ENCODE results near the gene ADGRL3.

Gene ADGRL3

DNA sequence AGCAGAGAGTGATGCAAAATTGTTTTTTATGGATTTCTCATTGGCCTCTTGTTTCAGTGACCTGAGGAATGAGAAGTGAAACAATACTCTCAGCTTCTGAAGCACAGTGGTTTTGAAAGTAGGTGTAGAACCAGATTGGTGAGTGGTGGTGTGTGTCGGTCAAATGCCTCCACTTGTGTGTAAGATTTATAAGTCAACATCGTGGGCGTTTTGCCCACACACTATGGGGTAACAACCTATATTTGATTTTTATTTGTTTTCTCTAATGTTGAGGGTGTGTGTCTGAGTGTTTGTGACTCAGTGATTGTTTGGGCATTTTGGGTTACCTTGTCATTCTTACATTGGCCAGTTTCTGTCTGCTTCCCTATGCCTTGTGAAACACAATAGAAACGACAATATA lies 23.3 kb downstream of the ADGRL3 start:
- Histone ChIP-seq H3K4me2 (ENCODE audit: insufficient read depth, low read length) (no peak overlapping the region), H3K9ac (ENCODE audit: low read depth, low read length) (no peak overlapping the region), H3K36me3 (ENCODE audit: insufficient read depth, low read length) (no peaks in the 10 kb centered on the region), H2AFZ (ENCODE audit: low read depth, low read length) (no peak overlapping the region), H3K4me3 (ENCODE audit: low read depth in 1 of 2, low read length in 2 of 2) (no peak overlapping the region), H3K27me3 (ENCODE audit: insufficient read depth, low read length, poor library complexity) (no peaks in the 10 kb centered on the region), H4K20me1 (ENCODE audit: insufficient read depth, low read length) (no peaks in the 10 kb centered on the region), H3K27ac (ENCODE audit: low read length) (no peak overlapping the region), H3K4me1 (ENCODE audit: insufficient read depth, low read length) (no peaks in the 10 kb centered on the region), H3K9me3 (ENCODE audit: insufficient read depth, low read length, severe bottlenecking) (no peaks in the 10 kb centered on the region), H3K79me2 (ENCODE audit: insufficient read depth, low read length) (no peaks in the 10 kb centered on the region)
- DNase-seq = no peak
- TF ChIP-seq, protein P1, sequence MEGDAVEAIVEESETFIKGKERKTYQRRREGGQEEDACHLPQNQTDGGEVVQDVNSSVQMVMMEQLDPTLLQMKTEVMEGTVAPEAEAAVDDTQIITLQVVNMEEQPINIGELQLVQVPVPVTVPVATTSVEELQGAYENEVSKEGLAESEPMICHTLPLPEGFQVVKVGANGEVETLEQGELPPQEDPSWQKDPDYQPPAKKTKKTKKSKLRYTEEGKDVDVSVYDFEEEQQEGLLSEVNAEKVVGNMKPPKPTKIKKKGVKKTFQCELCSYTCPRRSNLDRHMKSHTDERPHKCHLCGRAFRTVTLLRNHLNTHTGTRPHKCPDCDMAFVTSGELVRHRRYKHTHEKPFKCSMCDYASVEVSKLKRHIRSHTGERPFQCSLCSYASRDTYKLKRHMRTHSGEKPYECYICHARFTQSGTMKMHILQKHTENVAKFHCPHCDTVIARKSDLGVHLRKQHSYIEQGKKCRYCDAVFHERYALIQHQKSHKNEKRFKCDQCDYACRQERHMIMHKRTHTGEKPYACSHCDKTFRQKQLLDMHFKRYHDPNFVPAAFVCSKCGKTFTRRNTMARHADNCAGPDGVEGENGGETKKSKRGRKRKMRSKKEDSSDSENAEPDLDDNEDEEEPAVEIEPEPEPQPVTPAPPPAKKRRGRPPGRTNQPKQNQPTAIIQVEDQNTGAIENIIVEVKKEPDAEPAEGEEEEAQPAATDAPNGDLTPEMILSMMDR (IDR thresholded peaks at IDR 0.05; ENCODE audit: borderline replicate concordance, extremely low read depth, low read length, poor library complexity, severe bottlenecking) = no peak
- TF ChIP-seq EZH2 (IDR thresholded peaks at IDR 0.05; ENCODE audit: borderline replicate concordance, low read depth, low read length, severe bottlenecking) = no peak
- ATAC-seq (ENCODE audit: insufficient read depth, low read depth) = no peak

DNA sequence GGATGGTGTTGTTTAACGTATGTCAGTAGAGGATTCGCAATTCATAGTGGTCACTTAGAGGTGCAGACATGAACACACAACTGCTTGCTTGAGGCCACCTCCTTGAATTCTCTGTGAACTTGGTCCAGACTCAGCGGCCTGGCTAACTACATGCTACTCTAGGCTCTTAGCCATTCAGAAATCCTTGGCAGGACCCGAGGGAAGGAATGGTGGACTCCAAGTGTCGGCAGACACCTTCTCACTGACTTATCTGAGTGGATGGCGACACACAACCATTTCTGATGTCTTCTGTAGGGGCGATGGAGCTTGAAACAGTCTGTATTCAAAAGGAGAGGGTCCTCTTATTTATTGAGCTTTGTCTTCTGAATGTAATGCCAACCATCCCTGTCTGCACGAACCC lies 24.4 kb downstream of the ADGRL3 start:
- no peaks in the 10 kb centered on the region for H4K20me1 ChIP-seq (ENCODE audit: insufficient read depth, low read length)
- H3K27me3 ChIP-seq (ENCODE audit: insufficient read depth, low read length, poor library complexity) = no peaks in the 10 kb centered on the region
- no peak overlapping the region for H3K27ac ChIP-seq (ENCODE audit: low read length)
- ATAC-seq (ENCODE audit: insufficient read depth, low read depth) (no peak), DNase-seq (no peak)
- no peak overlapping the region for H3K4me2 ChIP-seq (ENCODE audit: insufficient read depth, low read length)
- no peaks in the 10 kb centered on the region for H3K79me2 ChIP-seq (ENCODE audit: insufficient read depth, low read length)
- TF ChIP-seq, protein P1 (IDR thresholded peaks at IDR 0.05; ENCODE audit: borderline replicate concordance, extremely low read depth, low read length, poor library complexity, severe bottlenecking) = no peak
- TF ChIP-seq EZH2 (IDR thresholded peaks at IDR 0.05; ENCODE audit: borderline replicate concordance, low read depth, low read length, severe bottlenecking) = no peak
- no peaks in the 10 kb centered on the region for H3K36me3 ChIP-seq (ENCODE audit: insufficient read depth, low read length)
- no peak overlapping the region for H3K4me3 ChIP-seq (ENCODE audit: low read depth in 1 of 2, low read length in 2 of 2)
- no peak overlapping the region for H2AFZ ChIP-seq (ENCODE audit: low read depth, low read length)
- no peaks in the 10 kb centered on the region for H3K4me1 ChIP-seq (ENCODE audit: insufficient read depth, low read length)
- no peak overlapping the region for H3K9ac ChIP-seq (ENCODE audit: low read depth, low read length)
- no peaks in the 10 kb centered on the region for H3K9me3 ChIP-seq (ENCODE audit: insufficient read depth, low read length, severe bottlenecking)

DNA sequence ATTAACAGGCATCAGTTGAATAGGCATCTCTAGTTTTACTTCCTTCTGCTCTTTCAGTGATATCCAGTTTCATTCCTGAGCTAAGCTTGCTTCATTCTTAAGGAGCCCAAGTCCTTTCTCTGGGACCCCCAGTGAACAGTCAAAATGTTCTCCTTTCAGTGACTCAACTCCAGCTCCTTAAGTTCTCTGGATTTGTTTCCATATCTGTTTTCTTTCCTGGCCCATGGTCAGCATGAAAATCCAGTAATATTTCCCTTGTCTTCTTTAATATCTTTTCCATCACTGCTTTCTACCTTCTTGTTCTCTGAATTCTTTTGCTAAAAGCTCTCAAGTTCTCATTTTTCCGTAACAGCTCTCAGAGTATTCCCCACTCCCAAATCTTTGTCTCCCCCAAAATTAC lies 25.5 kb downstream of the ADGRL3 start:
- H3K4me3 ChIP-seq (ENCODE audit: low read depth in 1 of 2, low read length in 2 of 2) = no peak overlapping the region
- no peaks in the 10 kb centered on the region for H3K9me3 ChIP-seq (ENCODE audit: insufficient read depth, low read length, severe bottlenecking)
- TF ChIP-seq EZH2 (IDR thresholded peaks at IDR 0.05; ENCODE audit: borderline replicate concordance, low read depth, low read length, severe bottlenecking) = no peak
- TF ChIP-seq, protein P1 (IDR thresholded peaks at IDR 0.05; ENCODE audit: borderline replicate concordance, extremely low read depth, low read length, poor library complexity, severe bottlenecking) = no peak
- DNase-seq (no peak), ATAC-seq (ENCODE audit: insufficient read depth, low read depth) (no peak)
- H3K9ac ChIP-seq (ENCODE audit: low read depth, low read length) = no peak overlapping the region
- H3K4me1 ChIP-seq (ENCODE audit: insufficient read depth, low read length) = no peaks in the 10 kb centered on the region
- no peaks in the 10 kb centered on the region for H3K27me3 ChIP-seq (ENCODE audit: insufficient read depth, low read length, poor library complexity)
- no peak overlapping the region for H3K27ac ChIP-seq (ENCODE audit: low read length)
- no peaks in the 10 kb centered on the region for H3K36me3 ChIP-seq (ENCODE audit: insufficient read depth, low read length)
- H4K20me1 ChIP-seq (ENCODE audit: insufficient read depth, low read length) = no peaks in the 10 kb centered on the region
- no peak overlapping the region for H3K4me2 ChIP-seq (ENCODE audit: insufficient read depth, low read length)
- no peak overlapping the region for H2AFZ ChIP-seq (ENCODE audit: low read depth, low read length)
- H3K79me2 ChIP-seq (ENCODE audit: insufficient read depth, low read length) = no peaks in the 10 kb centered on the region

DNA sequence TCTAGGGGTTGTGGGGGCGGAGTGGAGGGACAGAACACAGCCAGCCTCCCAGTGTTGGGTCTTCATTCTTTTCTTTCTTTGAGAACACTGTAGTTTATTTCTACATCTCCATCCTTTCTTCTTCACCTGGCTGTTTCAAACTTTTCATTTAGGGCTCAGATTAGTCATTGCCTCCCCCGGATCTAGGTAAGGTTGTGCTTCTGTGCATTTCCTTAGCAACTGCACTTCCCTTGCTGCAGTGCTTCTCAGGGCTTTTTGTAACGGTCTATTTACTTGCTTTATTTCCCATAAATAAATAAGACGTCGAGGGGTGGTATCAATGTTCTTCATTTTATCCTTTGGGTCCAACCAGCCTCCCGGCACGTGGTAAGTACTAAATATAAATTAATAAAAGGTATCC lies 31.3 kb downstream of the ADGRL3 start:
- DNase-seq (no peak), ATAC-seq (ENCODE audit: insufficient read depth, low read depth) (no peak)
- no peak for TF ChIP-seq EZH2 (IDR thresholded peaks at IDR 0.05; ENCODE audit: borderline replicate concordance, low read depth, low read length, severe bottlenecking)

More for the DNA sequence above, 31.3 kb downstream of the ADGRL3 start:
- Histone ChIP-seq H3K4me2 (ENCODE audit: insufficient read depth, low read length) (no peak overlapping the region), H3K9ac (ENCODE audit: low read depth, low read length) (no peak overlapping the region), H3K27me3 (ENCODE audit: insufficient read depth, low read length, poor library complexity) (no peaks in the 10 kb centered on the region), H3K4me1 (ENCODE audit: insufficient read depth, low read length) (no peaks in the 10 kb centered on the region), H4K20me1 (ENCODE audit: insufficient read depth, low read length) (no peaks in the 10 kb centered on the region), H2AFZ (ENCODE audit: low read depth, low read length) (no peak overlapping the region), H3K27ac (ENCODE audit: low read length) (no peak overlapping the region), H3K9me3 (ENCODE audit: insufficient read depth, low read length, severe bottlenecking) (no peaks in the 10 kb centered on the region), H3K4me3 (ENCODE audit: low read depth in 1 of 2, low read length in 2 of 2) (no peak overlapping the region), H3K79me2 (ENCODE audit: insufficient read depth, low read length) (no peaks in the 10 kb centered on the region), H3K36me3 (ENCODE audit: insufficient read depth, low read length) (no peaks in the 10 kb centered on the region)
